ENCODE measurements around the gene GPR39. TPM values are rescaled to one million over a fixed set of nuclear protein-coding genes. Genes with fewer than 3 reads are reported as not detected.
"Not testable (repeated sequence)": the region's sequence is repeated elsewhere in the genome, so short reads cannot be mapped to it uniquely, and the experiment has no call there.

The GPR39 gene
- total RNA-seq, 4 donors from 2014 or later, result 0.76 to 1.3 (median 1.2) TPM

DNA sequence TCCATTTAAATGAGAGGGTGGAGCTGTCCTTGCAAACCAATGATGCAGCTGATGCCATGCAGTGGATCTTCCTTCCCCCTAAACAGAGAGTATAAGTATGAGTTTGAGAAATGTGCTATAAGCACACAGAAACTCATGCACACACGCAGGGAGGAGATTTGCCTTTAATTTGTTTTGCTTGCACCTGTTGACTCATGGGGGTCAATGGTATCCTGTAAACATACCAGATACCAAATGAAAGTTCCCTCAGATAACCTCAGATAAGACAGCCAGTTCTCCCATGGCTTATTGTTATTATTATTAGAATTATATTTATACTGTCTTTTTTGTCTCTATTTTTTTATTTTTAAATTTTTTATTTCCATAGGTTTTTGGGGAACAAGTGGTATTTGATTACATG is 29.5 kb upstream of the GPR39 start:
- Histone ChIP-seq H3K27me3 (no peaks in the 10 kb centered on the region), H3K4me1 (no peaks in the 10 kb centered on the region), H3K27ac (no peak overlapping the region), H3K36me3 (no peaks in the 10 kb centered on the region), H3K9me3 (no peaks in the 10 kb centered on the region), H3K4me3 (no peak overlapping the region)
- intact Hi-C loops (cut with DNase I), result no loop called here
- no peak for DNase-seq
- TF ChIP-seq, protein P1, sequence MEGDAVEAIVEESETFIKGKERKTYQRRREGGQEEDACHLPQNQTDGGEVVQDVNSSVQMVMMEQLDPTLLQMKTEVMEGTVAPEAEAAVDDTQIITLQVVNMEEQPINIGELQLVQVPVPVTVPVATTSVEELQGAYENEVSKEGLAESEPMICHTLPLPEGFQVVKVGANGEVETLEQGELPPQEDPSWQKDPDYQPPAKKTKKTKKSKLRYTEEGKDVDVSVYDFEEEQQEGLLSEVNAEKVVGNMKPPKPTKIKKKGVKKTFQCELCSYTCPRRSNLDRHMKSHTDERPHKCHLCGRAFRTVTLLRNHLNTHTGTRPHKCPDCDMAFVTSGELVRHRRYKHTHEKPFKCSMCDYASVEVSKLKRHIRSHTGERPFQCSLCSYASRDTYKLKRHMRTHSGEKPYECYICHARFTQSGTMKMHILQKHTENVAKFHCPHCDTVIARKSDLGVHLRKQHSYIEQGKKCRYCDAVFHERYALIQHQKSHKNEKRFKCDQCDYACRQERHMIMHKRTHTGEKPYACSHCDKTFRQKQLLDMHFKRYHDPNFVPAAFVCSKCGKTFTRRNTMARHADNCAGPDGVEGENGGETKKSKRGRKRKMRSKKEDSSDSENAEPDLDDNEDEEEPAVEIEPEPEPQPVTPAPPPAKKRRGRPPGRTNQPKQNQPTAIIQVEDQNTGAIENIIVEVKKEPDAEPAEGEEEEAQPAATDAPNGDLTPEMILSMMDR (IDR thresholded peaks at IDR 0.05), result no peak
- no peak for TF ChIP-seq POLR2A (IDR thresholded peaks at IDR 0.05)
- 53 to 83% methylated on average over 1 of the region's 1 CpG for WGBS, 2 donors

- TF ChIP-seq POLR2A (IDR thresholded peaks at IDR 0.05), result no peak
- TF ChIP-seq, protein P1 (IDR thresholded peaks at IDR 0.05), result no peak
- 80% methylated on average over 1 of the region's 3 CpGs; no CpG with 5 or more reads in 1 of the 2 donors for WGBS, 2 donors
- Histone ChIP-seq H3K27ac (no peak overlapping the region), H3K4me3 (no peak overlapping the region), H3K36me3 (no peaks in the 10 kb centered on the region), H3K4me1 (no peaks in the 10 kb centered on the region), H3K27me3 (no peaks in the 10 kb centered on the region), H3K9me3 (no peaks in the 10 kb centered on the region)
- intact Hi-C loops (cut with DNase I), result no loop called here
- no peak for DNase-seq
These were observed 26.5 kb upstream of the GPR39 start for GRCh38 chr2:132390076-132390475.

- no peaks in the 10 kb centered on the region for H3K36me3 ChIP-seq
- H3K27ac ChIP-seq, result no peak overlapping the region
- H3K27me3 ChIP-seq, result no peaks in the 10 kb centered on the region
- 56 to 63% methylated on average over 2 of the region's 3 CpGs for WGBS, 2 donors
- H3K4me1 ChIP-seq, result no peaks in the 10 kb centered on the region
- DNase-seq, result no peak
- intact Hi-C loops (cut with DNase I), result no loop called here
- H3K4me3 ChIP-seq, result no peak overlapping the region
- TF ChIP-seq, protein P1 (IDR thresholded peaks at IDR 0.05), result no peak
- no peak for TF ChIP-seq POLR2A (IDR thresholded peaks at IDR 0.05)
- no peaks in the 10 kb centered on the region for H3K9me3 ChIP-seq
These were observed 25.2 kb upstream of the GPR39 start for GRCh38 chr2:132391378-132391777.

- H3K4me3 ChIP-seq, result no peak overlapping the region
- intact Hi-C loops (cut with DNase I), result no loop called here
- no peaks in the 10 kb centered on the region for H3K27me3 ChIP-seq
- 29 to 48% methylated on average over 2 of the region's 2 CpGs for WGBS, 2 donors
- no peaks in the 10 kb centered on the region for H3K4me1 ChIP-seq
- no peaks in the 10 kb centered on the region for H3K36me3 ChIP-seq
- TF ChIP-seq, protein P1 (IDR thresholded peaks at IDR 0.05), result no peak
- TF ChIP-seq POLR2A (IDR thresholded peaks at IDR 0.05), result no peak
- no peak overlapping the region for H3K27ac ChIP-seq
- no peak for DNase-seq
- no peaks in the 10 kb centered on the region for H3K9me3 ChIP-seq
These were observed 24.4 kb upstream of the GPR39 start for GRCh38 chr2:132392221-132392620.

GRCh38 chr2:132392879-132393278 is 23.7 kb upstream of the GPR39 start:
- Histone ChIP-seq H3K27ac (no peak overlapping the region), H3K9me3 (no peaks in the 10 kb centered on the region), H3K4me3 (no peak overlapping the region), H3K4me1 (no peaks in the 10 kb centered on the region), H3K36me3 (no peaks in the 10 kb centered on the region), H3K27me3 (no peaks in the 10 kb centered on the region)
- no peak for TF ChIP-seq POLR2A (IDR thresholded peaks at IDR 0.05)
- TF ChIP-seq, protein P1 (IDR thresholded peaks at IDR 0.05), result no peak
- intact Hi-C loops (cut with DNase I), result no loop called here
- WGBS, 2 donors, result 73 to 81% methylated on average over 7 of the region's 7 CpGs
- DNase-seq, result no peak

GRCh38 chr2:132397042-132397441 is 19.6 kb upstream of the GPR39 start:
- H3K27me3 ChIP-seq; H3K4me1 ChIP-seq; H3K9me3 ChIP-seq; H3K36me3 ChIP-seq; intact Hi-C loops (cut with DNase I); DNase-seq; H3K4me3 ChIP-seq; H3K27ac ChIP-seq: not testable (repeated sequence)
- WGBS, 2 donors, result 44 to 70% methylated on average over 3 of the region's 3 CpGs

All from esophagus squamous epithelium (tissue), 5 donors.